HepG2 (cell line): ENCODE results near the gene LRIT2. TPM values are rescaled to one million over a fixed set of nuclear protein-coding genes. Genes with fewer than 3 reads are reported as not detected.

ENCODE experiments used
- ATAC-seq: fragments of 200-7000 bp; cut with Tn5 transposase; 3 replicates; pipeline ENCODE4 v1.9.1; 2020; ENCODE audit warnings: mild to moderate bottlenecking, moderate library complexity
- BruUV-seq: library from RNA; stranded (reverse); fragments of 400-500 nt; replicated peaks from 2 replicates; lab custom pipeline; 2021; lab: Mats Ljungman, UMichigan
- CTCF ChIA-PET: fragments of 300-600 bp; formaldehyde crosslinking; extraction: SDS; loops from one replicate; lab custom pipeline; 2021; ENCODE audit warnings: low total read pairs, inconsistent platforms, low intra/inter-chr PET ratio; lab: Yijun Ruan, JAX
- POLR2A ChIA-PET: fragments of 350-600 bp; sonication (Branson Sonifier 250); formaldehyde crosslinking; loops from one replicate; lab custom pipeline; 2020; ENCODE audit warnings: antibody characterized with exemption, inconsistent platforms; lab: Yijun Ruan, JAX
- DNase-seq: peaks from one replicate; pipeline ENCODE4 v3.0.0-alpha.2; 2015; ENCODE audit warnings: low spot score
- FAIRE-seq: peaks from 3 replicates; lab custom pipeline; 2011; peaks lifted over from hg19 to GRCh38; lab: Jason Lieb, UNC
- H2AFZ ChIP-seq: one replicate; pipeline ENCODE4 v1.6.1; 2011; ENCODE audit warnings: low read length, inconsistent platforms
- H3K27ac ChIP-seq: fragments of 300-600 bp; 3 replicates; pipeline ENCODE4 v1.8.0; 2011; ENCODE audit warnings: mixed run types, mild to moderate bottlenecking, mixed read lengths, low read length, inconsistent platforms; ENCODE audit not compliant: insufficient read depth; ENCODE audit errors: extremely low read length
- H3K27me3 ChIP-seq, 2 experiments: fragments of 200-600 bp in 1 of 2; 2 replicates in 1 of 2; 3 replicates in 1 of 2; pipeline versions ENCODE4 v1.6.0 to v1.8.0; 2011; ENCODE audit warnings: low read length in 2 of 2, mild to moderate bottlenecking in 2 of 2, moderate library complexity in 2 of 2, inconsistent platforms in 1 of 2; ENCODE audit not compliant: insufficient read depth in 2 of 2, control insufficient read depth in 1 of 2
- H3K36me3 ChIP-seq, 2 experiments: fragments of 200-600 bp in 1 of 2; replicated peaks in 1 of 2; 2 replicates in 1 of 2; 3 replicates in 1 of 2; pipeline versions ENCODE4 v1.5.1 to v1.8.0; 2011; ENCODE audit warnings: low read length in 2 of 2, inconsistent platforms in 1 of 2; ENCODE audit not compliant: insufficient read depth in 2 of 2, control insufficient read depth in 1 of 2
- H3K4me1 ChIP-seq: 2 replicates; pipeline ENCODE4 v1.5.1; 2012; ENCODE audit warnings: low read length, inconsistent platforms; ENCODE audit not compliant: insufficient read depth
- H3K4me2 ChIP-seq: 2 replicates; pipeline ENCODE4 v1.6.0; 2011; ENCODE audit warnings: low read depth, low read length, inconsistent platforms
- H3K4me3 ChIP-seq, 3 experiments: fragments of 200-600 bp in 1 of 3; sonication (generic), shearing (Covaris generic) in 1 of 3; replicated peaks in 1 of 3; 2 replicates each; pipeline ENCODE4 v1.5.1; 2011 to 2016; ENCODE audit warnings: low read length in 3 of 3, inconsistent platforms in 2 of 3, low read depth in 2 of 3, mild to moderate bottlenecking in 2 of 3, control low read depth in 1 of 3, mixed read lengths in 1 of 3; ENCODE audit not compliant: insufficient read depth in 1 of 3
- H3K79me2 ChIP-seq: one replicate; pipeline ENCODE4 v1.6.1; 2011; ENCODE audit warnings: low read length, inconsistent platforms; ENCODE audit not compliant: insufficient read depth
- H3K9ac ChIP-seq: 2 replicates; pipeline ENCODE4 v1.6.0; 2011; ENCODE audit warnings: mild to moderate bottlenecking, low read depth, low read length, inconsistent platforms; ENCODE audit not compliant: insufficient read depth
- H3K9me3 ChIP-seq: 2 replicates; pipeline ENCODE4 v1.5.1; 2012; ENCODE audit warnings: mild to moderate bottlenecking, low read length
- H4K20me1 ChIP-seq: 2 replicates; pipeline ENCODE4 v1.6.0; 2011; ENCODE audit warnings: inconsistent platforms, mild to moderate bottlenecking, low read length, moderate library complexity; ENCODE audit not compliant: insufficient read depth
- ELF1 ChIP-seq: sonication (generic); formaldehyde crosslinking; IDR thresholded peaks from 2 replicates; pipeline ENCODE4 v1.4.0; 2020; ENCODE audit warnings: missing genetic modification reagents
- ETV5 ChIP-seq: IDR thresholded peaks from 2 replicates; pipeline ENCODE4 v1.6.1; 2018; ENCODE audit warnings: missing biosample characterization, missing genetic modification reagents, inconsistent platforms, borderline replicate concordance
- KDM5B ChIP-seq: sonication (generic); formaldehyde crosslinking; IDR thresholded peaks from 2 replicates; pipeline ENCODE4 v1.4.0; 2020; ENCODE audit warnings: missing genetic modification reagents, mild to moderate bottlenecking, borderline replicate concordance
- NFYC ChIP-seq: IDR thresholded peaks from 2 replicates; pipeline ENCODE4 v1.6.1; 2016; ENCODE audit warnings: missing genetic modification reagents, missing compliant biosample characterization
- NR2C2 ChIP-seq: sonication (generic); formaldehyde crosslinking; IDR thresholded peaks from 2 replicates; pipeline ENCODE4 v1.4.0; 2020; ENCODE audit warnings: missing genetic modification reagents, mild to moderate bottlenecking, moderate library complexity, borderline replicate concordance
- NR2F1 ChIP-seq, 2 experiments: fragments of 450-650 bp in 1 of 2; formaldehyde crosslinking in 1 of 2; IDR thresholded peaks; 2 replicates each; pipeline versions ENCODE4 v1.5.0 to v1.6.1; 2016 to 2020; ENCODE audit warnings: mild to moderate bottlenecking in 1 of 2, missing compliant biosample characterization in 1 of 2, missing genetic modification reagents in 1 of 2, moderate library complexity in 1 of 2
- PHF20 ChIP-seq: sonication (generic); formaldehyde crosslinking; IDR thresholded peaks from 2 replicates; pipeline ENCODE4 v1.5.0; 2020; ENCODE audit warnings: mild to moderate bottlenecking, missing genetic modification reagents
- RAD51 ChIP-seq: fragments of 450-650 bp; IDR thresholded peaks from 2 replicates; pipeline ENCODE4 v1.6.1; 2016; ENCODE audit warnings: borderline replicate concordance
- RBM39 ChIP-seq: fragments of 200-400 bp; formaldehyde crosslinking; IDR thresholded peaks from one replicate; pipeline ENCODE4 v1.6.1; 2018; ENCODE audit warnings: antibody characterized with exemption, mild to moderate bottlenecking, low read depth, low read length; ENCODE audit not compliant: poor library complexity, severe bottlenecking
- SETDB1 ChIP-seq: sonication (generic); formaldehyde crosslinking; IDR thresholded peaks from 2 replicates; pipeline ENCODE4 v1.5.1; 2020; ENCODE audit warnings: missing genetic modification reagents, mild to moderate bottlenecking, borderline replicate concordance
- SNRNP70 ChIP-seq: fragments of 200-400 bp; formaldehyde crosslinking; IDR thresholded peaks from 2 replicates; pipeline ENCODE4 v1.6.1; 2017; ENCODE audit warnings: mild to moderate bottlenecking, low read depth, low read length, moderate library complexity
- TIGD3 ChIP-seq: sonication (generic); formaldehyde crosslinking; IDR thresholded peaks from 2 replicates; pipeline ENCODE4 v1.5.1; 2020; ENCODE audit warnings: mild to moderate bottlenecking, missing genetic modification reagents, borderline replicate concordance
- ZFP36 ChIP-seq: fragments of 150-350 bp; IDR thresholded peaks from 2 replicates; pipeline ENCODE4 v1.6.1; 2018; ENCODE audit warnings: borderline replicate concordance, low read length, low read depth; ENCODE audit not compliant: partially characterized antibody
- ZNF263 ChIP-seq: sonication (generic); formaldehyde crosslinking; IDR thresholded peaks from 2 replicates; pipeline ENCODE4 v1.4.0; 2020; ENCODE audit warnings: missing genetic modification reagents
- ZNF468 ChIP-seq: sonication (generic); formaldehyde crosslinking; IDR thresholded peaks from 2 replicates; pipeline ENCODE4 v1.8.0; 2022; ENCODE audit warnings: mild to moderate bottlenecking, moderate library complexity, missing genetic modification reagents
- ZNF780A ChIP-seq: sonication (generic); formaldehyde crosslinking; IDR thresholded peaks from 2 replicates; pipeline ENCODE4 v1.8.0; 2022; ENCODE audit warnings: mild to moderate bottlenecking, missing genetic modification reagents, moderate library complexity
- ZNF879 ChIP-seq: sonication (generic); formaldehyde crosslinking; IDR thresholded peaks from 2 replicates; pipeline ENCODE4 v1.8.1; 2023; ENCODE audit warnings: missing genetic modification reagents
- WGBS: methylation state at CpG from one replicate; pipeline ENCODE4 v1.1.6; 2017; ENCODE audit warnings: low lambda C conversion rate; 5-methylcytosine and 5-hydroxymethylcytosine counted together
- in situ Hi-C: cut with HindIII; loops from 2 replicates; pipeline ENCODE4 v1.10.0; 2017; ENCODE audit warnings: low pct_unique_long_range_greater_than_20kb; ENCODE audit not compliant: extremely low pct_ligation_motif_present
- intact Hi-C: fragments of 100-400 bp; cut with micrococcal nuclease; formaldehyde crosslinking; loops from one replicate; pipeline ENCODE4 v1.10.0; 2022; ENCODE audit not compliant: unreplicated experiment
- polyA plus RNA-seq, 8 experiments: library from polyadenylated mRNA; depleted of rRNA in 3 of 8; stranded (reverse) in 7 of 8; unstranded in 1 of 8; fragments of >200 nt; fragmentation: Illumina TruSeq in 4 of 8; extraction: Trizol in 4 of 8; gene quantifications; 2 replicates each; pipeline versions ENCODE4 v1.2.1 to v1.2.3, GENCODE V29; 2011 to 2016; ENCODE audit warnings: low read depth in 4 of 8, missing spikeins in 1 of 8, mixed read lengths in 1 of 8; ENCODE audit not compliant: insufficient read depth in 1 of 8
- total RNA-seq, 5 experiments: library from RNA; depleted of rRNA; stranded (reverse); fragments of >200 nt; fragmentation: Illumina TruSeq; extraction: Trizol; gene quantifications; 2 replicates each; pipeline ENCODE4 v1.2.3, GENCODE V29; 2016; ENCODE audit warnings: low read depth in 1 of 5

LRIT2 gene
- total and polyA plus RNA-seq, 2 of the 13 experiments (the other 11 are each of a cell fraction or from before 2014, with no cell fraction given): not detected

- CTCF ChIA-PET: no interaction called here
- Histone ChIP-seq H3K27me3 (peaks cover 5 to 27% of the 10 kb centered on the region in 2 experiments; a peak in 4 of 5 replicates), H3K36me3 (no peaks in the 10 kb centered on the region), H3K4me1 (no peaks in the 10 kb centered on the region), H3K79me2 (no peaks in the 10 kb centered on the region), H3K9me3 (no peaks in the 10 kb centered on the region), H4K20me1 (no peaks in the 10 kb centered on the region), H3K4me2 (no peak overlapping the region), H3K9ac (no peak overlapping the region), H2AFZ (no peak overlapping the region), H3K4me3 (no peak overlapping the region), H3K27ac (no peak overlapping the region)
- DNase-seq (no peak), ATAC-seq (no peak), FAIRE-seq (no peak)
- no CpG with 5 or more reads among the region's 3 CpGs for WGBS
- BruUV-seq: no TSS peak
- POLR2A ChIA-PET: no interaction called here
- intact Hi-C loops (no loop called here), in situ Hi-C loops (no loop called here)
- TF ChIP-seq NR2F1 (CRISPR knock-in tag; IDR thresholded peaks at IDR 0.05) (no peak), ELF1 (CRISPR knock-in tag) (no peak), ZNF780A (CRISPR knock-in tag) (no peak), ZNF879 (CRISPR knock-in tag) (no peak), RBM39 (no peak), PHF20 (no peak), SNRNP70 (no peak), ZNF468 (no peak), RAD51 (no peak), NFYC (CRISPR knock-in tag) (no peak), TIGD3 (CRISPR knock-in tag) (no peak), KDM5B (no peak), ETV5 (no peak), ZFP36 (no peak), SETDB1 (CRISPR knock-in tag) (no peak), NR2C2 (CRISPR knock-in tag) (no peak), ZNF263 (CRISPR knock-in tag) (no peak)
Observed at GRCh38 chr10:84188815-84189214, 36.5 kb downstream of the LRIT2 start.
